Ovary (tissue), 3 donors: ENCODE results near the gene SLC25A38.

Source experiments
- EP300 ChIP-seq: sonication (generic); formaldehyde crosslinking; IDR thresholded peaks from one replicate; pipeline ENCODE4 v1.6.1; 2017; ENCODE audit warnings: antibody characterized with exemption
- POLR2A ChIP-seq: fragments of 450-650 bp; IDR thresholded peaks from one replicate; pipeline ENCODE4 v1.6.1; 2017; ENCODE audit warnings: antibody characterized with exemption, mild to moderate bottlenecking, moderate library complexity
- TF ChIP-seq, protein P1 (sequence below), 3 donors: fragments of 450-650 bp in 2 of 3; fragments of 200-600 bp in 1 of 3; IDR thresholded peaks; one replicate each; pipeline versions ENCODE4 v1.5.1 to v1.8.0; 2016 to 2022; ENCODE audit warnings: antibody characterized with exemption in 3 of 3, mild to moderate bottlenecking in 1 of 3
- donor health status: DM: no; HTN: no; CAD: no.

DNA sequence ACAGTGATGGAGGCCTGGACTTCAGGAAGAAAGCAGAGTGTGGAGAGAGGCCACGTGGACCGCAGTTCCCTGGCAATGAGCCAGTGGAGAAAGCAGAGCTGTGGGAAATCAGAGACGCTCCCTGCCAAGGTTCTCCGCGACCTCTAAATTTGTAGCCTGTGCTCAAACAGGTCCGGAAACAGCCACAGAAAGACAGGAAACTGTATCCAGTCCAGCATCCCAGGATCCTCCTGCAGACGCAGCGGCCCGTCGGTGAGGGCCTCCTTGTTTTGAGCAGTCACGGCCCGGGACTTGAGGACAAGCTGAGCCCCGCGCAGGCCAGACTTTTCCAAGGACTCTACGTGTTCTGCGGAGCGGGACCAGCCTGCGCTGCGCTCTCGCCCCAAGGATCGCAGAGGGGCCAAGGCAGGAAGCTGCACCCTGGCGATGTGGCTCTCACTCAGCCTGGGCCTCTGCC, 45.6 kb downstream of the SLC25A38 start:
- TF ChIP-seq, protein P1, sequence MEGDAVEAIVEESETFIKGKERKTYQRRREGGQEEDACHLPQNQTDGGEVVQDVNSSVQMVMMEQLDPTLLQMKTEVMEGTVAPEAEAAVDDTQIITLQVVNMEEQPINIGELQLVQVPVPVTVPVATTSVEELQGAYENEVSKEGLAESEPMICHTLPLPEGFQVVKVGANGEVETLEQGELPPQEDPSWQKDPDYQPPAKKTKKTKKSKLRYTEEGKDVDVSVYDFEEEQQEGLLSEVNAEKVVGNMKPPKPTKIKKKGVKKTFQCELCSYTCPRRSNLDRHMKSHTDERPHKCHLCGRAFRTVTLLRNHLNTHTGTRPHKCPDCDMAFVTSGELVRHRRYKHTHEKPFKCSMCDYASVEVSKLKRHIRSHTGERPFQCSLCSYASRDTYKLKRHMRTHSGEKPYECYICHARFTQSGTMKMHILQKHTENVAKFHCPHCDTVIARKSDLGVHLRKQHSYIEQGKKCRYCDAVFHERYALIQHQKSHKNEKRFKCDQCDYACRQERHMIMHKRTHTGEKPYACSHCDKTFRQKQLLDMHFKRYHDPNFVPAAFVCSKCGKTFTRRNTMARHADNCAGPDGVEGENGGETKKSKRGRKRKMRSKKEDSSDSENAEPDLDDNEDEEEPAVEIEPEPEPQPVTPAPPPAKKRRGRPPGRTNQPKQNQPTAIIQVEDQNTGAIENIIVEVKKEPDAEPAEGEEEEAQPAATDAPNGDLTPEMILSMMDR (IDR thresholded peaks at IDR 0.05) = no peak
- no peak for TF ChIP-seq POLR2A
- TF ChIP-seq EP300 = no peak
